Dendritic cell treated with granulocyte-macrophage colony-stimulating factor and Interleukin-4, amounts not matched to agents 40 ng/mL and 50 ng/mL, for 4 days (primary cell): ENCODE data around the gene SEC14L1.
"Not testable (repeated sequence)": the region's sequence is repeated elsewhere in the genome, so short reads cannot be mapped to it uniquely, and the experiment has no call there.

Experiments
- H3K27ac Mint-ChIP-seq: one replicate; pipeline ENCODE4 v1.8.0; 2022; ENCODE audit warnings: mild to moderate bottlenecking, mixed read lengths
- H3K27me3 Mint-ChIP-seq: one replicate; pipeline ENCODE4 v1.8.0; 2022; ENCODE audit warnings: mild to moderate bottlenecking, mixed read lengths
- H3K36me3 Mint-ChIP-seq: one replicate; pipeline ENCODE4 v1.8.0; 2022; ENCODE audit warnings: low read depth, mixed read lengths
- H3K4me1 Mint-ChIP-seq: one replicate; pipeline ENCODE4 v1.8.0; 2022; ENCODE audit warnings: low read depth, mixed read lengths
- H3K4me3 Mint-ChIP-seq: one replicate; pipeline ENCODE4 v1.8.0; 2022; ENCODE audit warnings: mild to moderate bottlenecking, moderate library complexity, mixed read lengths
- H3K9me3 Mint-ChIP-seq: one replicate; pipeline ENCODE4 v1.8.0; 2022; ENCODE audit warnings: mixed read lengths
- intact Hi-C: fragments of 100-400 bp; cut with micrococcal nuclease; formaldehyde crosslinking; loops from one replicate; pipeline ENCODE4 v1.15.0; 2022

SEC14L1 gene

GRCh38 chr17:77153999-77154586, 13.3 kb downstream of the SEC14L1 start:
- H3K27me3 Mint-ChIP-seq = no peaks in the 10 kb centered on the region
- no peaks in the 10 kb centered on the region for H3K9me3 Mint-ChIP-seq
- H3K4me1 Mint-ChIP-seq = peaks cover 64% of the 10 kb centered on the region
- intact Hi-C loops = no loop called here
- peaks cover 87% of the 10 kb centered on the region for H3K36me3 Mint-ChIP-seq
- no peak overlapping the region for H3K27ac Mint-ChIP-seq
- no peak overlapping the region for H3K4me3 Mint-ChIP-seq

GRCh38 chr17:77155125-77155524, 14.4 kb downstream of the SEC14L1 start:
- Mint-ChIP-seq H3K4me1 (peaks cover 70% of the 10 kb centered on the region), H3K27ac (no peak overlapping the region)

GRCh38 chr17:77157766-77158165, 17.0 kb downstream of the SEC14L1 start:
- H3K27me3 Mint-ChIP-seq, H3K4me3 Mint-ChIP-seq, H3K9me3 Mint-ChIP-seq, intact Hi-C loops, H3K27ac Mint-ChIP-seq: not testable (repeated sequence)
- H3K36me3 Mint-ChIP-seq = peaks cover 72% of the 10 kb centered on the region
- peaks cover 74% of the 10 kb centered on the region for H3K4me1 Mint-ChIP-seq

More at GRCh38 chr17:77155125-77155524, 14.4 kb downstream of the SEC14L1 start:
- Mint-ChIP-seq H3K36me3 (peaks cover 84% of the 10 kb centered on the region), H3K27me3 (no peaks in the 10 kb centered on the region), H3K4me3 (no peak overlapping the region), H3K9me3 (no peaks in the 10 kb centered on the region)
- intact Hi-C loops = no loop called here

GRCh38 chr17:77160091-77160874, 19.5 kb downstream of the SEC14L1 start:
- Mint-ChIP-seq H3K9me3 (no peaks in the 10 kb centered on the region), H3K4me3 (no peak overlapping the region), H3K27me3 (no peaks in the 10 kb centered on the region), H3K36me3 (peaks cover 75% of the 10 kb centered on the region), H3K27ac (no peak overlapping the region), H3K4me1 (peaks cover 75% of the 10 kb centered on the region)
- intact Hi-C loops = no loop called here

- H3K4me3 Mint-ChIP-seq = no peak overlapping the region
- no peak overlapping the region for H3K27ac Mint-ChIP-seq
- no peaks in the 10 kb centered on the region for H3K27me3 Mint-ChIP-seq
- intact Hi-C loops = no loop called here
- peaks cover 74% of the 10 kb centered on the region for H3K36me3 Mint-ChIP-seq
- no peaks in the 10 kb centered on the region for H3K9me3 Mint-ChIP-seq
- peaks cover 73% of the 10 kb centered on the region for H3K4me1 Mint-ChIP-seq
Observed at GRCh38 chr17:77160875-77161530, 20.2 kb downstream of the SEC14L1 start.

- Mint-ChIP-seq H3K27me3 (no peaks in the 10 kb centered on the region), H3K9me3 (no peaks in the 10 kb centered on the region), H3K27ac (no peak overlapping the region), H3K4me3 (no peak overlapping the region), H3K4me1 (peaks cover 71% of the 10 kb centered on the region), H3K36me3 (peaks cover 75% of the 10 kb centered on the region)
- intact Hi-C loops = no loop called here
Observed at GRCh38 chr17:77161953-77162352, 21.2 kb downstream of the SEC14L1 start.

- peaks cover 68% of the 10 kb centered on the region for H3K4me1 Mint-ChIP-seq
- H3K36me3 Mint-ChIP-seq = peaks cover 76% of the 10 kb centered on the region
- H3K4me3 Mint-ChIP-seq = no peak overlapping the region
- H3K27ac Mint-ChIP-seq = peak overlapping the region; percentile 17
- no peaks in the 10 kb centered on the region for H3K27me3 Mint-ChIP-seq
- intact Hi-C loops = no loop called here
- peaks cover 10% of the 10 kb centered on the region for H3K9me3 Mint-ChIP-seq
Observed at GRCh38 chr17:77163001-77163400, 22.2 kb downstream of the SEC14L1 start.

GRCh38 chr17:77163511-77164280, 22.9 kb downstream of the SEC14L1 start:
- H3K36me3 Mint-ChIP-seq = peaks cover 77% of the 10 kb centered on the region
- peak overlapping the region; percentile 70 for H3K27ac Mint-ChIP-seq
- no peak overlapping the region for H3K4me3 Mint-ChIP-seq
- intact Hi-C loops = no loop called here
- H3K9me3 Mint-ChIP-seq = peaks cover 17% of the 10 kb centered on the region
- no peaks in the 10 kb centered on the region for H3K27me3 Mint-ChIP-seq
- H3K4me1 Mint-ChIP-seq = peaks cover 63% of the 10 kb centered on the region

GRCh38 chr17:77164483-77165091, 23.8 kb downstream of the SEC14L1 start:
- Mint-ChIP-seq H3K27me3 (no peaks in the 10 kb centered on the region), H3K4me1 (peaks cover 60% of the 10 kb centered on the region), H3K4me3 (peak overlapping the region; percentile 39)

GRCh38 chr17:77165577-77165976, 24.8 kb downstream of the SEC14L1 start:
- Mint-ChIP-seq H3K9me3 (peaks cover 33% of the 10 kb centered on the region), H3K27me3 (no peaks in the 10 kb centered on the region), H3K4me1 (peaks cover 59% of the 10 kb centered on the region), H3K27ac (peak overlapping the region; percentile 70), H3K36me3 (peaks cover 89% of the 10 kb centered on the region), H3K4me3 (no peak overlapping the region)
- intact Hi-C loops = no loop called here

More at GRCh38 chr17:77164483-77165091, 23.8 kb downstream of the SEC14L1 start:
- peaks cover 24% of the 10 kb centered on the region for H3K9me3 Mint-ChIP-seq
- intact Hi-C loops = no loop called here
- peaks cover 80% of the 10 kb centered on the region for H3K36me3 Mint-ChIP-seq
- H3K27ac Mint-ChIP-seq = peak overlapping the region; percentile 70

GRCh38 chr17:77167472-77168306, 26.9 kb downstream of the SEC14L1 start:
- Mint-ChIP-seq H3K9me3 (peaks cover 40% of the 10 kb centered on the region), H3K27me3 (no peaks in the 10 kb centered on the region), H3K27ac (no peak overlapping the region), H3K4me3 (no peak overlapping the region), H3K36me3 (peaks cover 96% of the 10 kb centered on the region), H3K4me1 (peaks cover 47% of the 10 kb centered on the region)
- intact Hi-C loops = no loop called here

- Mint-ChIP-seq H3K27me3 (no peaks in the 10 kb centered on the region), H3K36me3 (peaks cover 86% of the 10 kb centered on the region), H3K9me3 (peaks cover 56% of the 10 kb centered on the region), H3K27ac (no peak overlapping the region), H3K4me3 (no peak overlapping the region), H3K4me1 (peaks cover 25% of the 10 kb centered on the region)
- intact Hi-C loops = no loop called here
Observed at GRCh38 chr17:77173104-77173503, 32.3 kb downstream of the SEC14L1 start.
